NCI-H1694 treated with DMSO at 0.1 percent for 48 hours (cell line): ENCODE data around the gene FCGR2B.
"Not testable (repeated sequence)": the region's sequence is repeated elsewhere in the genome, so short reads cannot be mapped to it uniquely, and the experiment has no call there.

Experiments
- DNase-seq: peaks from one replicate; lab custom pipeline; 2025; lab: John Stamatoyannopoulos, UW

FCGR2B gene

DNA sequence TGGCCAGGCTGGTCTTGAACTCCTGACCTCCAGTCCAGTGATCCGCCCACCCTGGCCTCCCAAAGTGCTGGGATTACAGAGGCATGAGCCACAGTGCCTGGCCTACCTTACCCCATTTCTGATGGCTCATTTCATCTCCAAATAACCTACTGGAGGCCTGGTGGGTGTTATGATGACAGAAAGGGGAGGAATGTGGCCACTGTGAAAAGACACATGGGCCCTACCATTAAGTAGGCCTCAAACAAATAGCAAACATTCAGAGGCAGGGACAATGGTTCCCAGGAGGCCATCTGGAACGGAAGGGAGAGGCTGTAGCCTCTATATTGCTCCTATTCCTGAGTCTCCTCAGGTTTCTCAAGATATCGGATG is 43.2 kb downstream of the FCGR2B start:
- DNase-seq: no peak

DNA sequence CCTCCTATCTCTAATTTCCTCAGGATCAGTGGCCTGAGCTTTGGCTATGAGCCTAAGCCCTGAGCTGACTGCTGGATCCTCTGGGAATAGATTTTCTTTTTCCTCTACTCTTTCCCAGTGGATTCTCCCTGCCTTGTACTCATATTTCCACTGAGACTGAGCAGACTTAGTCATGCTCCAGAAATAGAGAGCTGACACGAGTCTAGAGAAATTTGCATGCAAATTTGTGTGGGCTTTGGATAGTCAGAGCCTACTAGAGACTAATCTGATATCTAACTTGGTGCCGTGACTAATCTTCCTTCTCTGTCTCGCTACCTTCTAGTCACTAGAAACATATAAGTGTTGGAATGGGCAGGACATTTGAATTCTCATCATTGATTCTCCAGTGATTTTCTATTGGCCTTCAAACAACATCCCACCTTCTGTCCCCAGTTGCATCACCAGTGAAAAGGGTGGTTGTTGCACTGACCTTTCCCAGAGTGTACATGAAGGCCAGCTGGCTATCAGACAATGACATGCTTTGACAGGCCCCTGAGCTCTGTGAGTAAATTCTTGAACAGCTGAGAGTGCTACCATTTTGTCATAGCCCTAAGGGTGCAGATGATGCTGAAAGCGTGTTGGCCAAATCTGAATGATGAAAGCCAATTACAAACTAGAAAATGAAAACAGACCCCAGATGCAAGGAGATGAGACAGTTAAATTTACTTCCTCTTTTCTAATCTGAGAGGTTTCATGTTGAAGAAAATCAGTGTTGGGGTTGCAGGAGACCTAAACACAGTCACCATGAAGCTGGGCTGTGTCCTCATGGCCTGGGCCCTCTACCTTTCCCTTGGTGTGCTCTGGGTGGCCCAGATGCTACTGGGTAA is 43.8 kb downstream of the FCGR2B start, which contains the start of gene FCRLA:
TSS of gene FCRLA (plus strand) at position 748 of the 866 bp plus-strand sequence. CDS start at position 784, 36 bp downstream.
- no peak for DNase-seq

DNA sequence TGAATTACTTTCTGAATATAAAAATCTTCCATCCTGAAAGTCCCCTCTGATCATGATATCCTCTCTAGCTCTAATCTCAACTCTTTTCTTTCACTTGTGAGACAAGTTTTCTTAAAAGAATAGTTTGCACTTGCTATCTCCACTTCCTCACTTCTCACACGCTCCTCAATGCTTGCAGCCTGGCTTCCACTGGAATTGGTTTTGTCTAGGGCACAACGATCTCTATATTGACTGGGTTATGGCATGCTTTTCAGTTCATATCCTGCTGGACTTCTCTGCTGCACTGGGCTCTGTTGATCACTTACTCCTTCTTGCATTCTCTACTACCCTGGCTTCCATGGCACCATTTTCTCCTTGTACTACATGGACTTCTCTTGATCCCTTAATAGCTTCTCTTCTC is 44.6 kb downstream of the FCGR2B start:
- no peak for DNase-seq

DNA sequence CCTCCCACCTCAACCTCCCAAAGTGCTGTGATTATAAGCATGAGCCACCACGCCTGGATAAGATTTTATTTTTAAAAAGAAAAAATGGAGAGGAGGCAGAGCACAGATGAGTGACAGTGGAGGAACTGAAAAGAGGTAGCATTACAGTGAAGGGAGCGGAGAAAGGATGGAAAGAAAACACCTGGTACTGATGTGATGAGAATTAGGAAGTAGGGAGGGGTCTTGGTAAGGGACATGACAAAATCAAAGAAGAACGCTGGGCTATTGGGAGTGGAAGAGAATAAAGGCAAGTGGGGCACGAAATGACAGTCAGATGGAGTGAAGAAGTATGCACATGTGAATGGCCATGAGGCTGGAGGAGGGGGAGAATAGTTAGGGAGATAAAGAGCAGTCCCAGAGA is 46.4 kb downstream of the FCGR2B start:
- no peak for DNase-seq

DNA sequence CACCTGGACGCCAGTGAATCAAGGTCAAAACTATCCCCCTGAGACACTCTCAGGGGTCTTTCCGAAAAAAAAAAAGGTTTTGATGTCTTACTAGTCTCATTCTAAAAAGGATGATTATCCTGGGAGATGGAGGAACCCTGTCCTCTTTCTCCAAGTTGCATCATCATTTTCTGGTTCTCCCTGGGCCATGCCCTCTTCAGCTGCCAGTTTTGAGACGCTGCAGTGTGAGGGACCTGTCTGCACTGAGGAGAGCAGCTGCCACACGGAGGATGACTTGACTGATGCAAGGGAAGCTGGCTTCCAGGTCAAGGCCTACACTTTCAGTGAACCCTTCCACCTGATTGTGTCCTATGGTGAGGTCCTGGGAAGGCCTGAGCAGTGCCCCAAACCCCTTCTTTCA is 47.6 kb downstream of the FCGR2B start:
- no peak for DNase-seq

DNA sequence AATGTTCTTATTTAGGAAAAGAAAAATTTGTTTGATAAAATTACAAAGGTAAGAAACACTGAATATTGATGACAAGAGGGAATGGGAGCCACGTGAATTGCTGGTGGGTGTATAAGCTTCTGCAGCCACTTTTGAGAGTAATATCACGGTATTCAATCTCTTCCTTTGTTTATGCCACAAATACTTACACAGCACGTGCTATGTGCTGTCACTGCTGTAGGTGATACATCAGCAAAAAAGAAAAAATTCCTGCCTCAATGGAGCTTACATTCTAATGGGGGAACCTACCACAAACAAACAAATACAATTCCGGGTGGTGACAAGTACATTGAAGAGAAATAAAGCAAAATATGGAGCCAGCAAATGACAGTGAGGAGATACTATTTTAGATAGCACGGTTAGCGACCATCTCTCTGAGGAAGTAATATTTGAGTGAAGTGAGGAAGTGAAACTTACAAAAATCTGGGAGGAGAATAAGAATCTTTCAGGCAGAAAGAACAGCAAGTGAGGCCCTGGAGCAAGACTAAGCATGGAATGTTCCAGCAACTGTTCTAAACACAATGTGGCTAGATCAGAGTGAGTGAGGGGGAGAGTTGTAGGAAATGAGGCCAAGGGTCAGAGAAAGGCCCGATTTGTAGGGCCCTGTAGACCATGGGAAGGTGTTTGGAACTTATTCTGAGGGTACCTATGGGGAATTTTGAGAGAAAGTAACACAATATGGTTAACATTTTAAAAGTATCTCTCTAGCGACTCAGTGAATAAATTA is 55.8 kb downstream of the FCGR2B start:
- DNase-seq: no peak

DNA sequence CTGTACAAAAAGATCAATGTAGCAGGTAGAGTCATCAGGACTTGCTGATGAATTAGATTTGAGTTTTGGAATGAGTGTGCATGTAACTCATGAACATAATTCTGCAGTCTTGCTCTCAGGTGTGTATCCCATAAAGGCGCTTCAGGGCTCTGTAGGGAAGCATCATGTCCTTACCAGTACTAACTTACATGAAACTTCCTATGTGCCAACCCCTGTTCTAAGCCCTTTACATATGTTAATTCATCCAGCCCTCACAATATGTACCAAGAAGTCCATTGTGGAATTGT is 56.3 kb downstream of the FCGR2B start:
- no peak for DNase-seq

DNA sequence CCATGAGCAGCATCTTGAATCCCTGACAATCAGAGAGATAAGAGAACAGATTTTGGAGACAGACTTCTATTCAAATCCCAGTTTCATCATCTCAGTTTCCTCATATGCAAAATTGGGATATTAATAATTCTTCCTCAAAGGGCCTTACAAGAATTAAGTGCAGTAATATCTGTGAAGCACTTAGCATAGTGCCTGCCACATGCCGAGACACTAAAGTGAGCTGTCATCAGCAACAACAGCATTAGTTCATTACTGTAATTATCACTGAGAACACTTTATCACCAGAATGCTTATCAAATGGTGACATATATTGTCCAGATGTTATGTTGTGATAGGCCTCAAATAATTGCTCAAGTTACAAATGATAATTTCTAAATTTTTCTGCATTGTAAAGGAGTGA is 57.5 kb downstream of the FCGR2B start:
- DNase-seq: no peak

DNA sequence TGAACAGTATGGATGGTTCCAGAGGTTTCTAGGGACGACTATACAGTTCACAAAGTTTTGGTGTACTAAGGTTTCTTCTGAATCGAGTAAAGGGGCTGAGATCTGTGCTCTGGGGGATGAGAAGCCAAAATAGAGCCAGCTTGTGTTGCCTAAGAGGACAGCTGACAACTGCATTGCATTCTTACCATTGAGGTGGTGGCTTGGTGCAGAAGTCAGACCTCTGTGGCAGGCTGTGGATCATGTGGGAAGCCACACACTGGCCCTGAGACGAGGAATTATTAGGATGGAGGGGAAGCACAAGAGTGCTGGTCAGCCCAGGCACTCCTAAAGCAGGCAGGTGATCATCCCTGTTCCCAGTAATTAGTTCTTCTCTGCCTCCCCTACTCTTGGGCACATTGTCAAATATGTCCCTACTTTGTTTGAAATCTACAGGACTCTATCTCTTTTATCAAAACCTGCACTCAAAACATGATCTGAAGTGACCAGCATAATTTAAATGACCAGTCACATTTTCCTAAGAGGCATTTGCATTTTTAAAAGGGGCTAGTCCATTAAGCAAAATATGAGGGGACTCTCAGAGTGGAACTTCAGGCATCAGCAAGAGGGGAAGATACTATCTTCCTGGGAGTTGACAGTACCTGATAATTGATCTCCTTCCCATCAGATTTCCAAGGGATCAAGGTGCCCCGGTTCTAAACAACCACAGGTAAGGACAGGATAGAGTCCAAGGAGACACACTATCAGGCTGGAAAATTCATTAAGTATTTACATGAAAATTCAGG is 58.2 kb downstream of the FCGR2B start, which contains the start of gene FCRLB:
TSS of gene FCRLB (plus strand) at position 589 of the 782 bp plus-strand sequence. CDS start 1,129 bp downstream, outside the sequence.
- DNase-seq: no peak

DNA sequence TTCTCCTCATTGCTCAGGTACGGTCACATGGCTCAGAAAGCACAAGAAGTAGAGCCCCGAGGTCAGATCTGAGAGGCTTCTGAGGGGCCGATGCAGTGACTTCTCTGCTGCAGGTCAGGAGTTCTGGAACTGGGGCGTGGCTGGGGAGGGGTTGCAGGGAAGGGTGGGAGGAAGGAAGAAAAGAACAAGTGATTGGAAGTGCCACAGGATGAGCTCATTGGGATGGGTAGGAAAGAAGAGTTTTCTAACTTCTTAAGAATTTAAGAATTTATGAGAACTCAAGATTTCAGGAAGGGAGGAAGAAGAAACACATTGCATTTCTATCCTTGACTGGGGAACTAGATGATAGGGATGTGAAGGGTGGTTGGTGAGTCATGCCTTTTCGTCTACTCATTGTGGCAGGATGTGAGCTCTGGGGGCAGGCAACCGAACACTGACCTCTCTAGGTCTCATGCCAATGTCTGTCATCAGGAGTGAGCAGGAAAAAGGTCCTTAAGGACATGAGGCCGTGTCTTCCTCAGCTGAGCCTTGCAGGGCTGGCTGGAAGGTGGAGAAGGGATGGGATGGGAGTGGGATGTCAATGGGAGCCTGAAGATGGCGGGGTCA is 58.9 kb downstream of the FCGR2B start:
- no peak for DNase-seq

DNA sequence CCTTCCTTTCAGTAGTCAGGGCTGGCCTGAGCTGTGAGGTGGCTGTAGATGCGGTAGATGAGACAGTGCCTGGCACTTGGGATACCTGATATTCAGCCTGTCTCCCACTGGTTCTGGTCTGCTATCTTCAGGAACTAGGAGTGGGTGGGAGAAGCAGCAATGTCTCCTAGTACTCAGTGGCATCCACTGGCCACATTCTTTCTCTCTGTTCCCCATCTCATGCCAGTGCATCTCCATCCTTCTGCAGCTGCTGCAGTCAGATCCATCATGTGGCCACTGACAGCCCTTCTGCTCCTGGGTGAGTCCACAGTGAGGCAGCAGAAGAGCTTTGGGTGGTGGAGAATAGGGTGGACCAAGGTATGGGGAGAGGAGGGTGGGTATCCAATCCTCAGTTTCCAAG is 59.5 kb downstream of the FCGR2B start:
- no peak for DNase-seq

DNA sequence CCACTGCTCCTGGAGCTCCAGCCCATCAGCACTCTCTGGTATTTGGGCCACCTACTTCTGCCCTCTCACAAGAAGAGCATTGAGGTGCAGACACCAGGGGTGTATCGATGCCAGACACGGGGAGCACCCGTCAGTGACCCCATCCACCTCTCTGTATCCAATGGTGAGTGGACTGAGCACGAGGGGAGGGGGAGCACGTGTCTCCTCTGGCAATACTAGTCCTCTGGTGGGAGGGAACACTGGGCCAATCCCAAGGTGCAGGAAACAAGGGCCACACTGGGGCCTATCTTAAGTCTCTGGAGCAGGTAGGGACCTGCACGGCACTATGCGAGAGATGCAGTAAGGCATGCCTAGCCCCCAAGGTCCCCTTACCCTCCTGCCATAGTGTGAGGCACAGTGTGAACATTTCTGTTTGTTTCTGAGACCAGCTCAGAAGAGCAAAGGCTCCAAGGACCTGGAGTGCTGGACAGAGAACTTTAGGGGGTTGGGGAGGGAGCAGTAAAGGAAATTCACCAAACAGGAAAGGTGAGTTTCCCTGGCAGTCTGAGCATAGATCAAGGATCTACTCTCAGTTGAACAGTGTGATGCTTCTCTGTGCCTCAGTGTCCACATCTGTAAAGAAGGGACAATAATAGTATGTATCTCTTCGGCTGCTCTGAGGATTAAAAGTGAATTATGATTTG is 60.7 kb downstream of the FCGR2B start:
- no peak for DNase-seq

DNA sequence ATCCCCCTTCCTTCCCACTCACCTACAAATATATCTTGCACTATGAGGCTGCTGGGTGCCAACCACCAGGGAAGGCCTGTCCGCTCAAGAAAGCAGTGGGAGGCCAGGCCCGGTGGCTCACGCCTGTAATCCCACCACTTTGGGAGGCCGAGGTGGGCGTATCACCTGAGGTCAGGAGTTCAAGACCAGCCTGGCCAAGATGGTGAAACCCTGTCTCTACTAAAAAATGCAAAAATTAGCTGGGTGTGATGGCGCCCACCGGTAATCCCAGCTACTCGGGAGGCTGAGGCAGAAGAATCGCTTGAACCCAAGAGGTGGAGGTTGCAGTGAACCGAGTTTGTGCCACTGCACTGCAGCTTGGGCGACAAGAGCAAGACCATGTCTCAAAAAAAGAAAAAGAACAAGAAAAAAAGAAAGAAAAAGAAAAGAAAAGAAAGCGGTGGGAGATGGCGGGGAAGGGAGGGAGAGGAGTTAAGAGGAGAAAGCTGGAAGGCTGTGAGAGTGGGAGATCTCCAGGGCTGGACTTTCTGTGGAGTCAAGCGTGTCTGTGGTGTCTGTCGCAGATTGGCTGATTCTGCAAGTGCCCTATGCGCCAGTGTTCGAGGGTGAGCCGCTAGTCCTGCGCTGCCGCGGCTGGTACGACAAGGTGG is 62.4 kb downstream of the FCGR2B start:
- DNase-seq: not testable (repeated sequence)

DNA sequence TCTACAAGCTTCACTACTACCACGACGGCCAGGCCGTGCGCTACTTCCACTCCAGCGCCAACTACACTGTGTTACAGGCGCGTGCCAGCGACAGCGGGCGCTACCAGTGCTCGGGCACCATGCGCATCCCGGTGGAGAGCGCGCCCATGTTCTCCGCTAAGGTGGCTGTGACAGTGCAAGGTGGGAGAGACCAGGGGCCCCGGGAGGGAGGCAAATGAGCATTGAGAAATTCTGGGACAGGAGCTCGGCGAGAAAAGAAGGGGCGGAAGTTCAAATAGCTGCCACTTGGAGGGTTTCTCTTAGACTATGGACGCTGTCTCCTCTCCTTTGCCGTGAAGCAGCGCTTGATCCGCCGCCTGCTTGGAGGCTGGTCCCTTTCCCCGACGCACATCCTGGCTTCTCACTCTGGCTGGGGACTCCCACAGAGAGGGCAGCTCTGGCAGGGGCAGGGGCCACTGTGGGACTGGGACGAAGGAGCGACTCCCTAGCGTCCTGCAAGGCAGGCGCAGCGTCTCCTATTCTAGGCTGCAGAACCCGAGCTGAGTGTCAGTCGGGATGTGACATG is 63.0 kb downstream of the FCGR2B start:
- DNase-seq: peak; percentile 16

DNA sequence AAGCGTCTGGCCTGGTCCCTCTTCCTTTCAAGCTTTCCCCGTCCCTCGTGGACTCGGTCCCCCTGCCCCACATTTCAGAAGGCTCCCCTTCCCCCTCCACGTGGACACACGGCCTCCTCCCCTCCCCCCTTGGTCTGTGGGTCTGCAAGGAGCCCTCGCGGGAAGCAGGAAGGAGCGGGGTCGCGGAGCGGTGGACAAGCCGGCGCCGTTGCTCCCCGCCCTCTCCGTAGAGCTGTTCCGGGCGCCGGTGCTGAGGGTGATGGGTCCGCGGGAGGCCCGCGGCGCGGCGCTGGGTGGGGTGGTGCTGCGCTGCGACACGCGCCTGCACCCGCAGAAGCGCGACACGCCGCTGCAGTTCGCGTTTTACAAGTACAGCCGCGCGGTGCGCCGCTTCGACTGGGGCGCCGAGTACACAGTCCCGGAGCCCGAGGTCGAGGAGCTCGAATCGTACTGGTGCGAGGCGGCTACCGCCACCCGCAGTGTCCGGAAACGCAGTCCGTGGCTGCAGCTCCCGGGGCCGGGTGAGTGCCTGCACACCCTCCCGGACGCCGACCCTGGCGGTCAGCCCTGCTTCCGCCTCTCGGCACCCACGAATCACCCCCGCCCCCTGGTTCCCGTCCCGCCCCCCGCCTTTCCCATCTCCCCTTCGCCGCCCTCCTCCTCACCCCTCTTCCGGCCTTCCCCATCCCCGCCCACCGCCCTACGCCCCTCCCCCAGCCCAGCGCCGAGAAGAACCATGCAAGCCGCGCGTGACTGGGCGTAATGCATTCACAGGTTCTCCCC is 63.7 kb downstream of the FCGR2B start:
- DNase-seq: peak; percentile 18

DNA sequence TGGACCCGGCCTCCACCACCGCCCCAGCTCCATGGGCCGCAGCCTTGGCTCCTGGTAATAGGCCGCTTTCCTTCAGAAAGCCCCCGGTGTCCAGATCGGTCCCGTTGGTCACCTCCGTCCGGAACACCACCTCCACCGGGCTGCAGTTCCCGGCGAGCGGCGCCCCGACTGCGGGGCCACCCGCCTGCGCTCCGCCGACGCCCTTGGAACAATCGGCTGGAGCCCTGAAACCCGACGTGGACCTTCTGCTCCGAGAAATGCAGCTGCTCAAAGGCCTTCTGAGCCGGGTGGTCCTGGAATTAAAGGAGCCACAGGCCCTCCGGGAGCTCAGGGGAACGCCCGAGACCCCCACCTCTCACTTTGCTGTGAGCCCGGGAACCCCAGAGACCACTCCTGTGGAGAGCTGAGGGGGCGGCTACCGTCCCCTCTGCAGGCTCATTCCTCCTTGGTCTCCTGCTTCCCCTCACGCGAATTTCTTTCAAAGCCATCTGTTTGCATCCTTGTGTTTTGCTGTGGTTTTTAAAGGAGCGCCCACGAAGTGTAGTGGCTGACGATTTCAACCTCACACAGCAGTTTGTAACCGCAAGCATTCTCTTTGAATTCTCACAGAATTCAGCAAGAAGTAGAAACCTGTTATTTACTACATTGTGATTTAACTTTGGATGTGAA is 64.4 kb downstream of the FCGR2B start:
- no peak for DNase-seq
